Measurements from ENCODE around the gene EBNA1BP2.
A peak's percentile ranks its signal among the peaks of the same experiment; 100 is the strongest.

Gene EBNA1BP2

DNA sequence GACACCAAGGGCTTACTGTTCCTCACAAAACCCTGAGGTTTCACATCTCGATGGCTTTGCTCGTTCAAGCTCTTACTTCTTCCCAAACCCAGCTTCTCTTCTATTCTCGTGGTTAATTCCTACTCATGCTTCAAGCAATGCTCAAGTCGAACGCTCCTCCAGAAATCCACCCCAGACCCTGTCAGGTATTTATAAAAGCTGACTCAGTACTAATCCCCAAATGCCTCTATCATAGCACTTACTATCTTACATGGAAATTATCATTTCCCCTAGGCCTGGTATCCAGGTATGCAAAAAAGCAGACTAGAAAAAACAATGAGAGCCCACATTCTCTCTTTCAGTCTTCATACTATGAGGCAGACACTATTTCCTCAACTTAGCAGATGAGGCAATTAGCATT is 6.3 kb downstream of the EBNA1BP2 start:
- no peak overlapping the region for H3K27ac ChIP-seq
- no peak for TF ChIP-seq CTCF (conservative IDR thresholded peaks at IDR 0.05)

DNA sequence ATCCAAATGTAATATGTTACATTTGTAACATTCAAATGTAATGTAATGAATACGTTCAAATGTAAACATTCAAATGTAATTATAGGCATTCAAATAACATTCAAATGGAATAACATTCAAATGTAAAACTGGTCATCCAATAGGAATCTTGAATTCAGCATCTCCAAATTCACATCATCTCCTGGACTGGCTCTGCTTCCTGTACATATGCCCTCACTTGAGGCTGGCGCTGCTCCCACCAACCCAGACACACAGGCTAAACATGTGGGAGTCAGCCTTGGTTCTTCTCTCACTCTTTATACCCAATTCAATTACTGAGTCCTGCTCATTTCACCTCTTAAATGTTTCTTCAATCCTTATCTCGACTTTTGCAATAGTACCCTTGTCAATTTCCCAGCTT is 6.9 kb downstream of the EBNA1BP2 start:
- TF ChIP-seq CTCF (conservative IDR thresholded peaks at IDR 0.05): no peak

GRCh38 chr1:43156026-43156425 is 16.1 kb downstream of the EBNA1BP2 start:
- H3K27ac ChIP-seq: no peak overlapping the region
- no peak for TF ChIP-seq CTCF (conservative IDR thresholded peaks at IDR 0.05)

More for the DNA sequence above, 6.9 kb downstream of the EBNA1BP2 start:
- H3K27ac ChIP-seq: no peak overlapping the region

DNA sequence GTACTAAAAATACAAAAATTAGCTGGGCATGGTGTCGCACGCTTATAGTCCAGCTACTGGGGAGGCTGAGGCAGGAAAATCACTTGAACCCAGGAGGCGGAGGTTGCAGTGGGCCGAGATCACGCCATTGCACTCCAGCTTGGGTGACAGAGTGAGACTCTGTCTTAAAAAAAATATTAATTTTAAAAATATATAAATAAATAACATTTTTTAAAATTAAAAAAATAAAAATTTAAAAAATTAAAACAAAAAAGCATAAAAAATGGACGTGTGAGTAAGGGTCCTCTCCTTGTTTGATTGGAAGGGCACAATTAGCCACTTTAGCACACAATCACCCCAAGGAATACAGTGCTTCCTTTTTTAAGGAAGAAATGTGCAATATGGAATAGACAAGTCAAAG is 18.6 kb downstream of the EBNA1BP2 start:
- no peak for TF ChIP-seq CTCF (conservative IDR thresholded peaks at IDR 0.05)
- no peak overlapping the region for H3K27ac ChIP-seq

- H3K27ac ChIP-seq: no peak overlapping the region
- no peak for TF ChIP-seq CTCF (conservative IDR thresholded peaks at IDR 0.05)
Observed at GRCh38 chr1:43152866-43153265, 19.2 kb downstream of the EBNA1BP2 start.

DNA sequence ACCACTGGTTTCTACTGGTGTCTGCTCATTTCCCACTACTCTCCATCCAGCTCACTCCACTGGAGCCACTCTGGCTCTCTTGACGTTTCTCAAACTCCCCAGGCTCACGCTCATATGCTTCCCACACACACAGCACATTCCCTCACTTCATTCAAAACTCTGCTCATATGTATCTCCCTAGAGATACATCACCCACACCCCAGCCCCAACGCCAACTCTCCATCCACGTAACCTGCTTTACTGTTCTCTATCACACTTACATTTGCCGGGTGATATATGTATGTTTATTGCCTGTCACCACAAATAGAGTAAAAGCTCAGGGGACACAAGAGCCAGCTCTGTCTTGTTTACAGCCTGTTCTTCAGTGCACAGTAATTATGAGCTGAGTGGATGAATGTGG is 22.2 kb downstream of the EBNA1BP2 start:
- H3K27ac ChIP-seq: no peak overlapping the region
- no peak for TF ChIP-seq CTCF (conservative IDR thresholded peaks at IDR 0.05)

- peak overlapping the region; percentile 26; the same call in 1 of the 2 replicates for H3K27ac ChIP-seq
- no peak for TF ChIP-seq CTCF (conservative IDR thresholded peaks at IDR 0.05)
Observed at GRCh38 chr1:43147625-43148327, 24.3 kb downstream of the EBNA1BP2 start.

Data from VCaP (cell line).